Heart left ventricle (tissue), 13 donors: ENCODE data around the gene C2CD3.

ENCODE experiments used
- POLR2A ChIP-seq, 2 donors: fragments of 450-650 bp; IDR thresholded peaks; one replicate each; pipeline ENCODE4 v1.6.1; 2017; ENCODE audit warnings: antibody characterized with exemption in 2 of 2, mild to moderate bottlenecking in 2 of 2, moderate library complexity in 2 of 2
- TF ChIP-seq, protein P1 (sequence below), 12 donors: fragments of 200-600 bp; sonication (generic) in 4 of 12; IDR thresholded peaks; one replicate each; pipeline versions ENCODE4 v1.5.0 to v1.8.0; 2018 to 2022; ENCODE audit warnings: antibody characterized with exemption in 12 of 12, mild to moderate bottlenecking in 5 of 12
- donor health status: ischemic (EF 13 %, LVEDD 7.1; RV severe dilation, severe dysfunction).
- donor health status: DM: no; HTN: yes; CAD: no.
- donor health status: DM: no; HTN: no; CAD: no.
- donor health status: ischemic (EF 25% LVEDD 6.9; RV normal size, moderate dysfunction).
- donor health status: ischemic (EF 25% LVEDD 5.7; RV mildly dilated, moderate dysfunction).
- donor health status: ischemic (EF 35%, LVEDD 5.7; RV mildly dilated, moderate dysfunction).
- donor health status: nonischemic (EF 11% LVEDD 7.7; RV severe dilation, severe dysfunction).
- donor health status: DM: yes; HTN: yes; CAD: no.
- donor health status: PGD.
- donor health status: ischemic (EF 29% LVEDD 5.4; RV normal size, mild dysfunction).
- donor health status: nonischemic (EF 23%, LVEDD 6.1; RV moderate dilation, normal function).

DNA sequence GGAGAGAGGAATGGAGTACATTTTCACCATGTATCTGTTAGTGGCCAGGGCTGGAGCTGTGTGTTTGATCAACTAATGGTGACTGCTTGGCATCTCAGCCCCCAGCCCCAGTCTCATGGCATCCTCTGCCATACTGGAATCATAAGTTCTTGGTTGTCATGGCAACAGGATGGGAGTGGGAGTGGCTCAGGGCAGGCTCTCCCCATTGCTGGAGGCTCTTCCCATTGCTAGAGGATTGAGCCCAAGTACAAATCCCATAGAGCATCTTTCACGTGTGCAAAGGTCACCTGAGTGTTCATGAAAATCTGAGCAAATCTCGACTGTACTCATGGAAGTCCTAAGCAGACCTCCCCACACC lies 205.1 kb downstream of the C2CD3 start:
- TF ChIP-seq, protein P1, sequence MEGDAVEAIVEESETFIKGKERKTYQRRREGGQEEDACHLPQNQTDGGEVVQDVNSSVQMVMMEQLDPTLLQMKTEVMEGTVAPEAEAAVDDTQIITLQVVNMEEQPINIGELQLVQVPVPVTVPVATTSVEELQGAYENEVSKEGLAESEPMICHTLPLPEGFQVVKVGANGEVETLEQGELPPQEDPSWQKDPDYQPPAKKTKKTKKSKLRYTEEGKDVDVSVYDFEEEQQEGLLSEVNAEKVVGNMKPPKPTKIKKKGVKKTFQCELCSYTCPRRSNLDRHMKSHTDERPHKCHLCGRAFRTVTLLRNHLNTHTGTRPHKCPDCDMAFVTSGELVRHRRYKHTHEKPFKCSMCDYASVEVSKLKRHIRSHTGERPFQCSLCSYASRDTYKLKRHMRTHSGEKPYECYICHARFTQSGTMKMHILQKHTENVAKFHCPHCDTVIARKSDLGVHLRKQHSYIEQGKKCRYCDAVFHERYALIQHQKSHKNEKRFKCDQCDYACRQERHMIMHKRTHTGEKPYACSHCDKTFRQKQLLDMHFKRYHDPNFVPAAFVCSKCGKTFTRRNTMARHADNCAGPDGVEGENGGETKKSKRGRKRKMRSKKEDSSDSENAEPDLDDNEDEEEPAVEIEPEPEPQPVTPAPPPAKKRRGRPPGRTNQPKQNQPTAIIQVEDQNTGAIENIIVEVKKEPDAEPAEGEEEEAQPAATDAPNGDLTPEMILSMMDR (IDR thresholded peaks at IDR 0.05): no peak
- no peak for TF ChIP-seq POLR2A (IDR thresholded peaks at IDR 0.05)
